Retinal pigment epithelial cell (primary cell): ENCODE data around the gene LYST.

Source experiments
- DNase-seq: peaks from one replicate; pipeline ENCODE4 v3.0.0-alpha.2; 2010; ENCODE audit warnings: low read depth
- H3K4me3 ChIP-seq: 2 replicates; pipeline ENCODE4 v1.5.1; 2011; ENCODE audit warnings: mild to moderate bottlenecking, low read length, control low read depth, moderate library complexity
- TF ChIP-seq, protein P1 (sequence below): conservative IDR thresholded peaks from 2 replicates; pipeline ENCODE4 v1.5.1; 2011; ENCODE audit warnings: low read depth, low read length, control low read depth, inconsistent platforms

The LYST gene

DNA sequence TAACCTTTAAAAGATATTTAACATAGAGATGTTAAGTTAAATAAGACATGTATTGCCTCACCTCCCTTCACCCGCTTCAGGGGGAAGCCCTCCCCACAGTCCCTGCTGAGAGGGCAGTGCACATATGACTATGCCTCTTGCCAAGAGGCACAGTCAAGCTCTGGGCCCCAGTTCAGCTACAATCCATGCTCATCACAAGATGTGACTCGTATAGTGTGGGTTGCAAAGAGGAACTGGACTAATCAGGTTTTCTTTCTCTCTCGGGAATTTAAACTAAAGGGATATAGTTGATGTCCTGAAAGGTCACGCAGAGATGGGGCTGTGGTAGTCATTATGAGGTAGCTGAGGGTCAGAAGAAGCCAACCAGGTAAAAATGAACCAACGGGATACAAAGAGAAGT lies 35.6 kb downstream of the LYST start:
- no peak overlapping the region for H3K4me3 ChIP-seq
- no peak for DNase-seq
- TF ChIP-seq, protein P1, sequence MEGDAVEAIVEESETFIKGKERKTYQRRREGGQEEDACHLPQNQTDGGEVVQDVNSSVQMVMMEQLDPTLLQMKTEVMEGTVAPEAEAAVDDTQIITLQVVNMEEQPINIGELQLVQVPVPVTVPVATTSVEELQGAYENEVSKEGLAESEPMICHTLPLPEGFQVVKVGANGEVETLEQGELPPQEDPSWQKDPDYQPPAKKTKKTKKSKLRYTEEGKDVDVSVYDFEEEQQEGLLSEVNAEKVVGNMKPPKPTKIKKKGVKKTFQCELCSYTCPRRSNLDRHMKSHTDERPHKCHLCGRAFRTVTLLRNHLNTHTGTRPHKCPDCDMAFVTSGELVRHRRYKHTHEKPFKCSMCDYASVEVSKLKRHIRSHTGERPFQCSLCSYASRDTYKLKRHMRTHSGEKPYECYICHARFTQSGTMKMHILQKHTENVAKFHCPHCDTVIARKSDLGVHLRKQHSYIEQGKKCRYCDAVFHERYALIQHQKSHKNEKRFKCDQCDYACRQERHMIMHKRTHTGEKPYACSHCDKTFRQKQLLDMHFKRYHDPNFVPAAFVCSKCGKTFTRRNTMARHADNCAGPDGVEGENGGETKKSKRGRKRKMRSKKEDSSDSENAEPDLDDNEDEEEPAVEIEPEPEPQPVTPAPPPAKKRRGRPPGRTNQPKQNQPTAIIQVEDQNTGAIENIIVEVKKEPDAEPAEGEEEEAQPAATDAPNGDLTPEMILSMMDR, result no peak

GRCh38 chr1:235826102-235826854 lies 40.4 kb downstream of the LYST start:
- TF ChIP-seq, protein P1, result no peak
- H3K4me3 ChIP-seq, result no peak overlapping the region
- DNase-seq, result no peak

GRCh38 chr1:235825229-235825628 lies 41.5 kb downstream of the LYST start:
- no peak overlapping the region for H3K4me3 ChIP-seq
- TF ChIP-seq, protein P1, result no peak
- no peak for DNase-seq

GRCh38 chr1:235823684-235824083 lies 43.0 kb downstream of the LYST start:
- DNase-seq, result no peak
- TF ChIP-seq, protein P1, result no peak

DNA sequence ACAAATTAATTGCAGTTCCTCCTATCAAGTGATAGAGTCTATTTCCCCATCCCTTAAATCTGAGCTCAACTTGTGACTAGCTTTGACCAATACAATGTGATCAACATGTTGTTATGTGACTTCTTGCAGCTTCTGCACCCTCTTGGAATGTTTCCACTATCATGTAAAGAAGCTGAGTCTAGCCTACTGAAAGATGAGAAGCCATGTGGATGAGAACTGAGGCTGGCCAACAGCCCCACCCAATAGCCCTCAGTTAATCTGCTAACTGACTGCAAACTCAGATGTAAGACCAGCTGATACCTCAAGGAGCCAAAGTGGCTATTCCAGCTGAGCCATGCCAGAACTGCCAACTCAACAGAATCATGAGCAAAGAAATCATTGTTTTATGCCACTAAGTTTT lies 44.0 kb downstream of the LYST start:
- TF ChIP-seq, protein P1, result no peak
- no peak overlapping the region for H3K4me3 ChIP-seq
- DNase-seq, result no peak

More at GRCh38 chr1:235823684-235824083, 43.0 kb downstream of the LYST start:
- no peak overlapping the region for H3K4me3 ChIP-seq

DNA sequence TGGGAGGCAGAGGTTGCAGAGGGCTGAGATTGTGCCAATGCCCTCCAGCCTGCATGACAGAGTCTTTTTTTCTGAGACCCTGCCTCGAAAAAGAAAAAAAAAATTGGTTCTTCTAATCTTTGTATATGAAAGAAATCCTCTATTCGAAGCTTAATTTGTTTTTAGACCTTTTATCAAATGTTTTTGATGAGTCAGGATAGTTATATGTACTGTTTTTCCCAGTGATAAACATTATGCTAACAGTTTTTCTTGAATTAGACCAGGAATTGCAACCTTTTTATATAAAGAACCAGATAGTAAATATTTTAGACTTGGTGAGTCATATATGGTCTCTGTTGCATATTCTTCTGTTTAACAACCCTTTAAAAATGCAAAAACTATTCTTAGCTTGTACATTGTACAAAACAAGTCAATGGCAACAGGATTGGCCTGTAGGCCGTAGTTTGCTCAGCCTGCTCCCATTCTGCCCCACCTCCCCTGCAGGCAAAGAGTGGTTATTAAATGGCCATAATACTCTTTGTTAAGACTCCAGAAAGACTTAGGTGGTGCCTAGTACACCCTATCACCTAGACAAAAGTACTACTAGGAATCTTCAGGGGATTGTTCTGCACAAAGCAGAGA lies 45.2 kb downstream of the LYST start:
- H3K4me3 ChIP-seq, result no peak overlapping the region
- TF ChIP-seq, protein P1, result no peak
- peak; percentile 59 for DNase-seq

DNA sequence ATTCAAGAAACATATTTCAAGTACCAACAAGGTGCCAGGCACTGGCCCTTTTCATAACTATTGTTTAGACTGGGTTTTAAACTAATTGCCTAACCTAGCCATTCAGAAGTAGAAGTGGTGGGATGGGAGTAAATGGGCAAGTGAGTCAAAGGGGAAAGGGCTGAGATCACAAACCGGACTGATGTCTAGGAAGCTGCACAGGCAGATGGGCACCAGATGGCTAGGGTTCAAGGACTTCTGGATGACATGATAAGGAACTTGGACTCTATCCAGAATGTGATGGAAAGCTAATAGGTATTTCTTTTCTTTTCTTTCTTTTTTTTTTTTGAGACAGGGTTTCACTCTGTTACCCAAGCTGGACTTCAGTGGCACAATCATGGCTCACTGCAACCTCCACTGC lies 46.6 kb downstream of the LYST start:
- TF ChIP-seq, protein P1, result no peak

More for the DNA sequence above, 46.6 kb downstream of the LYST start:
- DNase-seq, result no peak
- no peak overlapping the region for H3K4me3 ChIP-seq
